Measurements from ENCODE around the gene EXOSC1. TPM values are rescaled to one million over a fixed set of nuclear protein-coding genes. Genes with fewer than 3 reads are reported as not detected.

The EXOSC1 gene
- total and polyA plus RNA-seq, 2 donors (not counting 1 experiment from before 2014, with no cell fraction given): 32.2 to 44.5 TPM

DNA sequence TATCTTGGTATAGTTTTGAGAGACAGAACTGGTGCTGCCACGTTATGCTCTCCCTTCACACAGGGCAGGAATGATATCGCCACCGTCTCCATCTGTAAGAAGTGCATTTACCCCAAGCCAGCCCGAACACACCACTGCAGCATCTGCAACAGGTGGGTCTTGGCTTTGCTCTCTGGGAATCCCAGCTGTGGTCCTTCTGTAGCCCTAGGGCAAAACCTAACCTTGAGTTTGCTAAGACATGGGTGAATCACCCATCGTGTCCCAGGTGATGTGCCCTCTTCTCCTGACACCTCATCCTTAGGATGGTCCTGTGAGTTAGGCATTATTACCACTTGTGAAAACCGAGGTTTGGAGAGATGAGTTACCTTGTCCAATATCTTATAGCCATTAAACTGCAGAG, 6.5 kb upstream of the EXOSC1 start:
- no peak overlapping the region for H3K4me3 ChIP-seq (ENCODE audit: control extremely low read depth in 1 of 5, extremely low read depth in 1 of 5, insufficient read depth in 1 of 5, low read depth in 2 of 5, low read length in 4 of 5)
- H2AFZ ChIP-seq (ENCODE audit: insufficient read depth, low read depth, low read length, poor library complexity, severe bottlenecking): no peak overlapping the region
- ATAC-seq (ENCODE audit: low read depth): no peak
- 94% methylated on average over 3 of the region's 6 CpGs for WGBS (ENCODE audit: insufficient coverage)
- peaks cover under 1% of the 10 kb centered on the region in 2 donors for H3K4me1 ChIP-seq (ENCODE audit: control insufficient read depth in 2 of 2, insufficient read depth in 2 of 2, low read length in 2 of 2)
- no peak overlapping the region for H3K9ac ChIP-seq (ENCODE audit: low read length)
- intact Hi-C loops (cut with micrococcal nuclease): no loop called here
- peaks cover 53% of the 10 kb centered on the region for H3K79me2 ChIP-seq (ENCODE audit: control insufficient read depth, insufficient read depth, low read length)
- no peak overlapping the region for H3K27ac Mint-ChIP-seq
- POLR2A ChIA-PET: no interaction called here
- no peak overlapping the region for H3K4me3 Mint-ChIP-seq
- H3K9me3 ChIP-seq (ENCODE audit: control extremely low read depth in 1 of 3, control insufficient read depth in 2 of 3, insufficient read depth in 1 of 3, low read length in 2 of 3): no peaks in the 10 kb centered on the region
- peaks cover 10% of the 10 kb centered on the region for H3K4me1 Mint-ChIP-seq
- no peak for DNase-seq
- no peaks in the 10 kb centered on the region for H3K27me3 ChIP-seq (replicated peaks in 1 of 4; ENCODE audit: control extremely low read depth in 1 of 4, control insufficient read depth in 3 of 4, insufficient read depth in 4 of 4, low read length in 3 of 4)
- H3K27me3 Mint-ChIP-seq: no peaks in the 10 kb centered on the region
- TF ChIP-seq, protein P1, sequence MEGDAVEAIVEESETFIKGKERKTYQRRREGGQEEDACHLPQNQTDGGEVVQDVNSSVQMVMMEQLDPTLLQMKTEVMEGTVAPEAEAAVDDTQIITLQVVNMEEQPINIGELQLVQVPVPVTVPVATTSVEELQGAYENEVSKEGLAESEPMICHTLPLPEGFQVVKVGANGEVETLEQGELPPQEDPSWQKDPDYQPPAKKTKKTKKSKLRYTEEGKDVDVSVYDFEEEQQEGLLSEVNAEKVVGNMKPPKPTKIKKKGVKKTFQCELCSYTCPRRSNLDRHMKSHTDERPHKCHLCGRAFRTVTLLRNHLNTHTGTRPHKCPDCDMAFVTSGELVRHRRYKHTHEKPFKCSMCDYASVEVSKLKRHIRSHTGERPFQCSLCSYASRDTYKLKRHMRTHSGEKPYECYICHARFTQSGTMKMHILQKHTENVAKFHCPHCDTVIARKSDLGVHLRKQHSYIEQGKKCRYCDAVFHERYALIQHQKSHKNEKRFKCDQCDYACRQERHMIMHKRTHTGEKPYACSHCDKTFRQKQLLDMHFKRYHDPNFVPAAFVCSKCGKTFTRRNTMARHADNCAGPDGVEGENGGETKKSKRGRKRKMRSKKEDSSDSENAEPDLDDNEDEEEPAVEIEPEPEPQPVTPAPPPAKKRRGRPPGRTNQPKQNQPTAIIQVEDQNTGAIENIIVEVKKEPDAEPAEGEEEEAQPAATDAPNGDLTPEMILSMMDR (IDR thresholded peaks at IDR 0.05): no peak
- TF ChIP-seq EZH2 (IDR thresholded peaks at IDR 0.05; ENCODE audit: borderline replicate concordance, insufficient read depth, low read depth, low read length, poor library complexity, severe bottlenecking): no peak
- no peaks in the 10 kb centered on the region for H3K9me3 Mint-ChIP-seq (ENCODE audit: insufficient read depth)
- H3K36me3 ChIP-seq (replicated peaks in 1 of 2; ENCODE audit: control extremely low read depth in 1 of 2, control insufficient read depth in 1 of 2, extremely low read depth in 1 of 2, insufficient read depth in 2 of 2, low read length in 1 of 2): peaks cover 0 to 61% of the 10 kb centered on the region in 2 experiments
- H3K4me2 ChIP-seq (replicated peaks; ENCODE audit: low read depth, low read length, poor library complexity, severe bottlenecking): no peak overlapping the region
- peaks cover 27% of the 10 kb centered on the region for H4K20me1 ChIP-seq (ENCODE audit: control insufficient read depth, insufficient read depth, low read length, poor library complexity, severe bottlenecking)
- CTCF ChIA-PET: interaction anchor here (0.7 to 1.0 kb wide), 2 partner anchors 101 to 252 kb away, joined by 3 read pairs; no protein-coding TSS in a partner anchor
- H3K27ac ChIP-seq (ENCODE audit: low read length in 2 of 2): no peak overlapping the region

DNA sequence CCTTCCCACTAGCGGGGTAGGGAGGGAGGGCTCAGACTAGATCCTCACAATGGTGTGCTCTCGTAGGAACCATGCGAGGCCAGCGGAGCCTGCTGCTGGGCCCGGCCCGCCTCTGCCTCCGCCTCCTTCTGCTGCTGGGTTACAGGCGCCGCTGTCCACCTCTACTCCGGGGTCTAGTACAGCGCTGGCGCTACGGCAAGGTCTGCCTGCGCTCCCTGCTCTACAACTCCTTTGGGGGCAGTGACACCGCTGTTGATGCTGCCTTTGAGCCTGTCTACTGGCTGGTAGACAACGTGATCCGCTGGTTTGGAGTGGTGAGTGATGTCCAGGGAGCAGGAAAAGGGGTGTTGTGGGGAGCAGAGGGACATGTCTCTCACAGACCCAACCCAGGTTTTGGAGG, 5.8 kb upstream of the EXOSC1 start:
- WGBS (ENCODE audit: insufficient coverage): 99% methylated on average over 13 of the region's 17 CpGs
- TF ChIP-seq, protein P1 (IDR thresholded peaks at IDR 0.05): no peak
- no peak for TF ChIP-seq EZH2 (IDR thresholded peaks at IDR 0.05; ENCODE audit: borderline replicate concordance, insufficient read depth, low read depth, low read length, poor library complexity, severe bottlenecking)
- ATAC-seq (ENCODE audit: low read depth): no peak
- DNase-seq: no peak
- Mint-ChIP-seq H3K9me3 (ENCODE audit: insufficient read depth) (no peaks in the 10 kb centered on the region), H3K27me3 (no peaks in the 10 kb centered on the region), H3K4me1 (peaks cover 17% of the 10 kb centered on the region), H3K27ac (no peak overlapping the region), H3K4me3 (no peak overlapping the region)
- Histone ChIP-seq H3K36me3 (replicated peaks in 1 of 2; ENCODE audit: control extremely low read depth in 1 of 2, control insufficient read depth in 1 of 2, extremely low read depth in 1 of 2, insufficient read depth in 2 of 2, low read length in 1 of 2) (peaks cover 0 to 54% of the 10 kb centered on the region in 2 experiments), H4K20me1 (ENCODE audit: control insufficient read depth, insufficient read depth, low read length, poor library complexity, severe bottlenecking) (peaks cover 27% of the 10 kb centered on the region), H3K4me1 (ENCODE audit: control insufficient read depth in 2 of 2, insufficient read depth in 2 of 2, low read length in 2 of 2) (peaks cover 8% of the 10 kb centered on the region in 2 donors), H3K27me3 (replicated peaks in 1 of 4; ENCODE audit: control extremely low read depth in 1 of 4, control insufficient read depth in 3 of 4, insufficient read depth in 4 of 4, low read length in 3 of 4) (no peaks in the 10 kb centered on the region), H3K79me2 (ENCODE audit: control insufficient read depth, insufficient read depth, low read length) (peaks cover 61% of the 10 kb centered on the region), H3K4me3 (ENCODE audit: control extremely low read depth in 1 of 5, extremely low read depth in 1 of 5, insufficient read depth in 1 of 5, low read depth in 2 of 5, low read length in 4 of 5) (no peak overlapping the region), H3K4me2 (replicated peaks; ENCODE audit: low read depth, low read length, poor library complexity, severe bottlenecking) (no peak overlapping the region), H3K27ac (ENCODE audit: low read length in 2 of 2) (no peak overlapping the region), H2AFZ (ENCODE audit: insufficient read depth, low read depth, low read length, poor library complexity, severe bottlenecking) (no peak overlapping the region), H3K9me3 (ENCODE audit: control extremely low read depth in 1 of 3, control insufficient read depth in 2 of 3, insufficient read depth in 1 of 3, low read length in 2 of 3) (no peaks in the 10 kb centered on the region), H3K9ac (ENCODE audit: low read length) (no peak overlapping the region)
- CTCF ChIA-PET: no interaction called here
- intact Hi-C loops (cut with micrococcal nuclease): no loop called here
- POLR2A ChIA-PET: no interaction called here
